GM18873 (cell line): ENCODE results near the gene CCDC34.
A peak's percentile ranks its signal among the peaks of the same experiment; 100 is the strongest.

ENCODE experiments used
- ATAC-seq: cut with Tn5 transposase; IDR thresholded peaks from one replicate; pipeline ENCODE4 v1.9.1; 2021; ENCODE audit warnings: mild to moderate bottlenecking, moderate library complexity, moderate number of reproducible peaks; ENCODE audit not compliant: unreplicated experiment, low FRiP score

The CCDC34 gene, protein sequence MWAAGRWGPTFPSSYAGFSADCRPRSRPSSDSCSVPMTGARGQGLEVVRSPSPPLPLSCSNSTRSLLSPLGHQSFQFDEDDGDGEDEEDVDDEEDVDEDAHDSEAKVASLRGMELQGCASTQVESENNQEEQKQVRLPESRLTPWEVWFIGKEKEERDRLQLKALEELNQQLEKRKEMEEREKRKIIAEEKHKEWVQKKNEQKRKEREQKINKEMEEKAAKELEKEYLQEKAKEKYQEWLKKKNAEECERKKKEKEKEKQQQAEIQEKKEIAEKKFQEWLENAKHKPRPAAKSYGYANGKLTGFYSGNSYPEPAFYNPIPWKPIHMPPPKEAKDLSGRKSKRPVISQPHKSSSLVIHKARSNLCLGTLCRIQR

GRCh38 chr11:27362749-27363575, at the start of gene CCDC34:
Gene CCDC34 (minus strand): TSS chr11:27363215. CDS start chr11:27363194, 21 bp downstream.
- peak; percentile 98 for ATAC-seq

DNA sequence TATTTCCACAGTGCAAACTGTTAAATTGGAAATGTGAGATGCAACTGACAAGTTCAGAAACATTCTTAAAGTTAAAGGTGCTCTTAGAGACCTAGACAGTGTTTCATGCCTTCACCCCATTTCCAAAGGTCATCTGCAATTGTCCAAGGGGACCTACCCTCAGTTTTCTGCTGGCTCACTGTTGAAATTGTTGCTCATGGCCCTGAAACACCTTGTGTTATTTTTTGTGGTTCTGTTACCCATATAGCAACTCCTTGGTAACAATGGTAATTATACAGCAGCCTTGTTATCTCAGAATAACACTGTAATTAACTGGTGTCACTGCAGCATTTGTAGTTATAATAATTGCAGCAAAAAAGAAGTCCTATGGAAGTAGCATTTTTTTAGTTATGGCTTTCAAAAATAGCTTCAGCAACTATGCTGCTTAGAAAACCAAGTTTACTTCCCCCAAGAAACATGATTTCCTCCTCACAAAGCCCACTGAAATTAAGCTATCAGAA, 49.2 kb upstream of the CCDC34 start:
- no peak for ATAC-seq

DNA sequence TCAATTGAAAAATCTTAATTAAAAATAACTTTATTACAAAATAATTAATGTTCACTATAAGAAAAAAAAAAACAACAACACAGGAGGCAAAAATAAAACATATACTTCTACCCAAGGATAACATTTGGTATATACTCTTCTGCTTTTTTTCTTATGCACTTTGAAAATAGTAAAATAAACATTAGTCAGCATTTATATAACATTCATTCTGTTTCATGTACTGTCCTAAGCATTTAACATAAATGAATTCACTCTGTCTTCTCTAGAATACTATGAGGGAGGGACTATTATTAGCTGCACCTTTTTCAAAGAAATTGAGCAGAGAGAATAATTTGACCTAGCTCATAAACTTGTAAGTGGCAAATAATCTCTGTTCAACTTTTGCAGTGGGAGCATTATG, 48.3 kb upstream of the CCDC34 start:
- ATAC-seq = no peak

GRCh38 chr11:27410272-27410671, 47.3 kb upstream of the CCDC34 start:
- ATAC-seq = no peak

DNA sequence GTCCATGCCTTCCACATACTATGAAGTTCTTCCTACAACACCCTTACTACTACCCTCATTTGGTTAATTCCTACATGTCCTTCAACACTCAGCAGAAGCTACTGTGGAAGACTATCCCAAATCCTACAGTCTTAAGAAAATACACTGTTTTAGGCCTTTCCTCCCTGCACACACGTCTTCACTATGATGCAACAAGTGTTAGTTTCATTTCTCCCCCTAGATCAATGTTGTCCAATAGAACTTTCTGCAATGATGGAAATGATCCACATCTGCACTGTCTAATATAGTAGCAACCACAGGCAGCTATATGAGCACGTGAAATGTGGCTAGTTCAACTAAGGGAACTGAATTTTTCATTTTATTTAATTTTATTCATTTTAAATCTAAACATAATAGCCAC, 46.7 kb upstream of the CCDC34 start:
- no peak for ATAC-seq

DNA sequence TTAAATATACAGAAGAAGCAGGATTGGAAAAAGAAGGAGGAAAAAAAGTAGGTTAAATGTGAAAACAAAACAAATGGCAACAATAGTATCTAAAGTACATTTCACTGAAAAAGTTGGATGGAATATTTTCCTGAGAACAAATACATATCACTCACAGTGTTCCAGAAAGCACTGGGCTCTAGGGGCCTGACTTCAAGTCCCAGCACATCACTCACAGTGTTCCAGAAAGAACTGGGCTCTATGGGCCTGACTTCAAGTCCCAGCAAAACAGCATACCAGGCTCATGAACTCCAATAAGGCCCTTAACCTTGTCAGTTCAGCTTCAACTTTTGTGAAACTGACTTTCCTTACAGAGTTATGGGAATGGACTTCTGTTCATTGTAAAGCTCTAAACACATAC, 46.0 kb upstream of the CCDC34 start:
- no peak for ATAC-seq

- ATAC-seq = no peak
These were observed 45.3 kb upstream of the CCDC34 start for GRCh38 chr11:27408246-27408800.

- ATAC-seq = no peak
These were observed 43.7 kb upstream of the CCDC34 start for GRCh38 chr11:27406498-27407354.

GRCh38 chr11:27405134-27405533, 42.1 kb upstream of the CCDC34 start:
- ATAC-seq = no peak

DNA sequence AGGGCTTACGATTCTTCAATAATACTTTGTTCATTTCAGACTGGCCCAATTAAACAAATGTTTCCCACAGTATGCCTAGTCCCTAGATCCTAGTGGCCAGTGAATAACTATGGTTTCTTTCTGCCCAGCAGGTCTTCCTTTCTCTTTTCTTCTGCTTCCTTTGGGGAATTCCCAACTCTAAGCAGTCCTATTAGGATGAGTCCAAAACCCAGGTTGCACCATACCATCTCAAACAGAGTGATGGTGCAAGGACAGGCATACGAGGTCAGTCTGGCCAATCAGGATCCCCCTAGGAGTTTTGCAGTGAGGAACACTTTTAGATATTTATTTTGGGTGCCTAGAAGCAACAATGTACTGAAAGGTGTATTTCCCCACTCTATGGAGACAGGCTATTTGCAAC, 41.4 kb upstream of the CCDC34 start:
- no peak for ATAC-seq

- no peak for ATAC-seq
These were observed 40.2 kb upstream of the CCDC34 start for GRCh38 chr11:27403195-27403594.

GRCh38 chr11:27402450-27402849, 39.4 kb upstream of the CCDC34 start:
- no peak for ATAC-seq

- no peak for ATAC-seq
These were observed 38.9 kb upstream of the CCDC34 start for GRCh38 chr11:27401833-27402316.

DNA sequence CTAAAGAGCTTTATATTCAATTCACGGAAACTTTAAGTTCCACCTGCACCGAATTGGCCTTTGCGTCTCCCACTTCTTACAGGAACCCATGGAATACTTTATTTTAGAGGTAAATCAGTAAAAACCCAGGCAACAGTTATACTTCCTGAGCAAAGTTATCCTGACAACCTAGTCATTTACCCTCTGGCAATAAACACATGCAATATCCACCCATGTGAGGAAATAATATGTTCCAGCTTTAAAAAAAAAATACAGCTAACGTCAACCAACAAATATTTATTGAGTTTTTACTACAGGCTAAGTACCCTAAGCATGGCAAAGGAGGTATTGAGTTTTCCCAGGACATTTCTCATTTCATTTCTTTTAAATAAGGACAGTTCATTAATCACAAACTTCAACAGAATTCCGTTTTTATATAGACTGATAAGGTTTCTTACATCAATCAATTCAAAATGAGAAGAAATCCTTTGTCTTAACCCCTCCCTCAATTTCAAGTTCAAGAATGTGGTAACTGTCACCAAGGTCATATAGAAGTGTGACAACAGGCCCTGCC, 38.3 kb upstream of the CCDC34 start:
- no peak for ATAC-seq

- no peak for ATAC-seq
These were observed 35.4 kb upstream of the CCDC34 start for GRCh38 chr11:27398400-27398770.

DNA sequence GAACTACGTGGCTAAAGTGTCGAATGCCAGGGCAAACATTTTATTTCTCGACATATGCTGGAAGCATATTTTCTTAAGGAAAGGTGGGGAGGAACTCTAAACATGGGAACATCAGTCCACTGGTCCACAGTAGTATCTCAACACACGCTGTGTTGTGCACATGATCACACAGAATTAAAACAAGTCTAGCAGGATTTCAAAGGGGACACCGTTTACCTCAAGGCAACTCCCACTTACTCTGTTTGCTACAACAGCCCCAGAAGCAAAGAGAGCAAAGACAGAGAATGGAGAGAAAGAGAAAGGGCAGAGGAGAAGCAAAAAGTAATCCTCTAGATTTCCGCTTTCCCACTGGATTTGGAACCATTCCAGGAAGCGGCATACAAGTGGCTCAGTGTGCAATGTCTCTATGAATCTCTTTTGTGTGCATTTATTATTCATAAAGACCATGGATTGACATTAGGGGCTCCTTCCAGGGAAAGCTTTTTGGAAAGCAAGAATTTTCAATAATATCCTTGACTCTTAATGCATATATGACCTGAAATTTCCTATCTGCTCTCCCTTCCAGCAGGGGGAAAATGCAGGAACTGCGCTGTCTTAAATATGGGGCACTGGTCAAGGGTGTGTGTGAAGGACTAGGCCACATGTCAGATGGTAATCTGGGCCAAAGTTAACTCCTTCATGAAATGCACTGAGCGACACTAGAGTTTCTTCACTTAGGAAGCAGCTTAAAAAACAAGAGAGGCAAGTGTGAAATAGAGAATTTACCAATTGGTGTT, 34.8 kb upstream of the CCDC34 start:
- ATAC-seq = no peak

DNA sequence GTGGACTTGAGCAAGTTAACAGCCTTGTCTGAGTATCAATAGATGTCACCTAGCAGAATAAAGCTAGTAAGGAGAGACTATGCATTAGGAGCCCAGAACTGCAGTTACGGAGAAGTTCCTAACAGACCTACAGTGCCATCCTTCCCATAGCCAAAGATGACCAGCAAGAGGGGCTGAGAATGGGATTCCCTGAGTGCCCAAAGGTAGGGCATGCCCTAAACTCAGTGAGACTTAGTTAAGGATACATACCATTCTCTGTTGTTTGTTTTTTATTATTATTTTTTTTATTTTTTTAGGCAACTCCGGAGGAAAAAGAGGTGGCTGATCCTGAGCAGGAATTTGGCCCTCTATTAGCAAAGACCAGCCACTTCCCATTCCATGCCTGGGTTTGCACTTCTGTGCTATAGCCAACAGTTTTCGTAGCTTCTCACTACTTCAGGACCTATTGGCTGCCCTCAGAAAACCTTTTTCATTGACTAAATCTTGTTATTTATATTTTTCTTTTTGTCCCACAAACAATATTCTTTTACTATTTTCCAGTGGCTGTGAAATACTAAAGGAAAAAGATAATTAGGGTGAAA, 33.3 kb upstream of the CCDC34 start:
- ATAC-seq = no peak

DNA sequence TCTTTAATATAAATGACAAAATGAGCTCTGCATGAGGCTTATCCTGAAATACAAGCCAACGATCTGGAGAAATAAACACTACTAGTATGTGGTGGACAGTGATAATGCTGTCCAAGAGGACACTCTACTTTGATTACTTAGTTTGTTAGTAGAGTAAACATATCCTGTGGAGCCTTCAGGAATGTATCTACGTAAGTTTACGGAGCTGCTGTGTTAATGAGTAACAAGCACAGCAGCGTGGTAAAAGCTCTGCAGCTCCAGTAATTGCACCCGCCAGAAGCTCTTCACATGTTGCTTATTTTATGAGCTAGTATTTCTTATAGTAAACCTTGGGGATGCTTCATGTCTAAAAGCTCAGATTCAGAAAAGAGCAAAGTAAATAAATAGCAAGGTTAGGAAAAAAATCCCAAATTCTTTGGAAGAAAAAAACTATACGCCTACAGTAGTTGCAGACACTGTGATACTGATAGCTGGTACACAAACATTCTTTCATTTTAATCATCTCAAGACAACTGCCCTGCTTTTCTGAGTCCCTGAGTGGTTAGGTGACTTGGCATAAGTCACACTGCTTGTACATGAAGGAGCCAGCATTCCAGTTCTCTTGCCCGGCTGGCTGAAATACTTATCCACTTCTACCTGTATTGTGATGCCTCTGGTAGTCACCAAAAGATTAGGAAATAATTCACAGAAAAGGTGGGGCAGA, 32.7 kb upstream of the CCDC34 start:
- no peak for ATAC-seq
